Measurements from ENCODE around the gene SST.

Gene SST

DNA sequence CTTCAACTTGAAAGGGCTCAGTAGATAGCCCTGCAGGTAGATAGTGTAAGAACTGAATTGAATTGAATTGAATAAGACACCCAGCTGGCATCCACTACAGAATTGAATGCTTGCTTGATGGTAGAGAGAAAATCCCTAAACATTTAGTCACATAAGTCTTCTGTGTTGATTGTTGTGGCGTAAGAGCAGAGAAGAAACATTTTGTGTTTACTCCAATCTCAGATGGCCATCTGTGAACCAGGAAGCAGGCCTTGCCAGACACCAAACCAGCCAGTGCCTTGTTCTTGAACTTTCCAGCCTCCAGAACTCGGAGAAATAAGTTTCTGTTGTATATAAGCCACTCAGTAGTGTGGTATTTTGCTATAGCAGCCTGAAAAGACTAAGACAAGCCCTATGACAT is 43.6 kb downstream of the SST start:
- DNase-seq = no peak

DNA sequence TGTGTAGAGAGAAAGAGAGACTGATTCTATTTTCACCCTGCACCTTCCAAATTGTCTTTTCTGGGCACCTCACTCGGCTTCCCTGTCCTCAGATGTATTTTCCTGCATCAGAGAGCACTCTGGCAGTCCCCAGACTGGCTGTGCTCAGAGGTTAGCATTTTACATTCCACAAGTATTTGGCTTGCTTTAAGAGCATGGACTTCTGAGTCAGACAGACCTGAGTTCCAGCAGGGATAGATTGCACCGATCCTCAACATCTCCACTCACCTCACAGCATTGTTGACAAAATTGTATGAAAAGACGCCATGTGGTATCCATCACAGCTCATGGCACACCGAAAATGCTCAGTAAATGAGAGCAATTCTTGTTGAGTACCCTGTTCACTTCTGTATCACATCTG is 45.6 kb downstream of the SST start:
- DNase-seq = no peak

DNA sequence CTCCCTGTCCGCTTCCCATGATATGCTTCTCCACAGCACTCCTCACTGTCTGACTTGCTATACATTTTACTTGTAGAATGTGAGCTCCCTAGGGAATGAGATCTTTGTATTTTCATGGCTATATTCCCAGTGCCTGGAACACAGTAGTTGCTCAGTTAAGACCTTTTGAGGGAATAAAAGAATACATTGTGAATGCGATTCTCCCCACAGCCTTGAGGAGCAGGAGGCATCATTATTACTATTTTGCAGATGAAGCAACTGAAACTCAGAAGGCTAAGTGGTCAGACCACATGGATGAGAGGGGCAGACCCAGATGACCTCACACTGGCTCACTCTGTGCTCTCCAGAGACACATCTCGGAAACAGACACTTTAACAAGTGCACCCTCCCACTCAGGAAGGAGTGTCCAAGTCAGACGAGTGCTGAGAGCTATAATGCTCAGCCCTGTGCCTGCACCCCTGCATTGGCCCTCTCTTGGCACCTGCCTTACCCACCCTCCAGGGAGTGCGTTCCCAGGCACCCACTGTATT is 46.8 kb downstream of the SST start:
- no peak for DNase-seq

DNA sequence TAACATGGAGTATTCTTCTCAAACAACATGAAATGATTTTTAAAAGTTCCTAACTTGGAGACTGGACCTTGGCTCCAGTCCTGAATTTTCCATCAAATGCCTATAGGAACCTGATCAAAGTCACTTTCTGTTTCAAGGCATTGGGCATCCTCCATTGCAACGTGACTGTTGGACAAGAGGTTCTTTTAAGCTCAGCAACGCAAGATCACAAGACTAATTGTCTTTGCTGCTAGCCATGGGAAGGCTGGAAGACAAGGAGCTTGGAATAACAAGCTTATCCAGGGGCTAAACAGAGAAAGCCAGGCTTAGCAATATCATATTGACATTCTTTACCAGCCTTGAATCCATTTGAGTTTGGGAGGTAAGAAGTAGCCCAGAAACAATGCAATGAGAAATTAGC is 48.3 kb downstream of the SST start:
- no peak for DNase-seq

DNA sequence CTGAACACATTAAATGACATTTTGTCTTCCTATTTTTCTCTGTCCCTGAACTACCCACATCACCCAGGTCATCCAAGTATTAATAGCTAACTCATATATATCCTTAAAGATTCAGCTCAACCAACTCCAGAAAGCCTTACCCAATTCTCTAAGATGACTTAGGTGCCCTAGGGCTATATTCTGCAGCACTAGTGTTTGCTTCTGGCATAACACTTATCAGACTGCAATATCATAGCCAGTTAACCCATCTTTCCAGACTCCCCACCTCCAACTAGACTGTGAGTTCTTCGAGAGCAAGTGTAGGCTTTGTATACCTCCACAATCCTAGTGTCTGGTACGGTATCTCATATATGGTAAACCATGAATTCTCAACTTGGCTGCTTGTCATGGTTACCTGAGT is 50.7 kb downstream of the SST start:
- DNase-seq = no peak
